Activated T-helper 2 cell treated with anti-CD3 and anti-CD28 coated beads, Interferon-gamma antibody, Interleukin-2, Interleukin-4, amounts not matched to agents 10 μg/mL and 5 μg/mL and 100 μg/mL, durations not matched to agents 14 hours and 24 hours and 36 hours (primary cell): ENCODE data around the gene AGGF1. TPM values are rescaled to one million over a fixed set of nuclear protein-coding genes. Genes with fewer than 3 reads are reported as not detected.
A peak's percentile ranks its signal among the peaks of the same experiment; 100 is the strongest.

Source experiments
- DNase-seq: peaks from one replicate; pipeline ENCODE4 v3.0.0; 2021; ENCODE audit warnings: low spot score
- H3K27ac Mint-ChIP-seq: one replicate; pipeline ENCODE4 v1.8.0; 2021; ENCODE audit warnings: mixed read lengths
- H3K27me3 Mint-ChIP-seq: one replicate; pipeline ENCODE4 v1.8.0; 2021; ENCODE audit warnings: low read depth, mixed read lengths
- H3K36me3 Mint-ChIP-seq: one replicate; pipeline ENCODE4 v1.8.0; 2021; ENCODE audit warnings: low read depth, mixed read lengths
- H3K4me1 Mint-ChIP-seq: one replicate; pipeline ENCODE4 v1.8.0; 2021; ENCODE audit warnings: low read depth, mixed read lengths
- H3K4me3 Mint-ChIP-seq: one replicate; pipeline ENCODE4 v1.8.0; 2021; ENCODE audit warnings: low read depth, mild to moderate bottlenecking, moderate library complexity, mixed read lengths
- H3K9me3 Mint-ChIP-seq: one replicate; pipeline ENCODE4 v1.8.0; 2021; ENCODE audit warnings: mixed read lengths
- intact Hi-C: fragments of 100-400 bp; cut with micrococcal nuclease; formaldehyde crosslinking; loops from one replicate; pipeline ENCODE4 v1.15.1; 2023
- total RNA-seq: library from RNA; stranded (reverse); gene quantifications from 2 replicates; pipeline ENCODE4 v1.2.3, GENCODE V29; 2022

The AGGF1 gene
- total RNA-seq, 1 donor from 2014 or later, result 28.2 TPM

GRCh38 chr5:77008413-77008812 is 21.8 kb upstream of the AGGF1 start:
- no peak for DNase-seq
- intact Hi-C loops, result no loop called here
- H3K9me3 Mint-ChIP-seq, result no peaks in the 10 kb centered on the region
- no peaks in the 10 kb centered on the region for H3K36me3 Mint-ChIP-seq
- peaks cover 9% of the 10 kb centered on the region for H3K4me1 Mint-ChIP-seq
- no peak overlapping the region for H3K27ac Mint-ChIP-seq
- no peak overlapping the region for H3K4me3 Mint-ChIP-seq
- H3K27me3 Mint-ChIP-seq, result peaks cover 32% of the 10 kb centered on the region

- Mint-ChIP-seq H3K9me3 (no peaks in the 10 kb centered on the region), H3K36me3 (no peaks in the 10 kb centered on the region), H3K4me3 (no peak overlapping the region), H3K27me3 (peaks cover 20% of the 10 kb centered on the region), H3K4me1 (peaks cover 9% of the 10 kb centered on the region), H3K27ac (no peak overlapping the region)
- intact Hi-C loops, result no loop called here
- DNase-seq, result no peak
These were observed 20.0 kb upstream of the AGGF1 start for GRCh38 chr5:77010243-77010642.

- no peak for DNase-seq
- no peaks in the 10 kb centered on the region for H3K9me3 Mint-ChIP-seq
- no peaks in the 10 kb centered on the region for H3K36me3 Mint-ChIP-seq
- no peak overlapping the region for H3K27ac Mint-ChIP-seq
- peaks cover 15% of the 10 kb centered on the region for H3K27me3 Mint-ChIP-seq
- peaks cover 9% of the 10 kb centered on the region for H3K4me1 Mint-ChIP-seq
- H3K4me3 Mint-ChIP-seq, result no peak overlapping the region
- intact Hi-C loops, result no loop called here
These were observed 18.7 kb upstream of the AGGF1 start for GRCh38 chr5:77011498-77011897.

GRCh38 chr5:77012601-77013000 is 17.6 kb upstream of the AGGF1 start:
- intact Hi-C loops, result no loop called here
- no peak for DNase-seq
- Mint-ChIP-seq H3K4me3 (no peak overlapping the region), H3K27me3 (peaks cover 8% of the 10 kb centered on the region), H3K36me3 (no peaks in the 10 kb centered on the region), H3K27ac (no peak overlapping the region), H3K4me1 (peaks cover 9% of the 10 kb centered on the region), H3K9me3 (no peaks in the 10 kb centered on the region)

GRCh38 chr5:77015938-77016569 is 14.2 kb upstream of the AGGF1 start:
- intact Hi-C loops, result loop anchor here (1.0 kb wide), 1 partner anchor 148 kb away; no protein-coding TSS in a partner anchor
- DNase-seq, result no peak
- H3K36me3 Mint-ChIP-seq, result no peaks in the 10 kb centered on the region
- peaks cover 17% of the 10 kb centered on the region for H3K27me3 Mint-ChIP-seq
- H3K9me3 Mint-ChIP-seq, result no peaks in the 10 kb centered on the region
- H3K4me1 Mint-ChIP-seq, result peaks cover 12% of the 10 kb centered on the region
- H3K27ac Mint-ChIP-seq, result no peak overlapping the region
- no peak overlapping the region for H3K4me3 Mint-ChIP-seq

- Mint-ChIP-seq H3K36me3 (no peaks in the 10 kb centered on the region), H3K27me3 (peaks cover 17% of the 10 kb centered on the region), H3K27ac (no peak overlapping the region), H3K4me3 (no peak overlapping the region), H3K9me3 (no peaks in the 10 kb centered on the region), H3K4me1 (peaks cover 12% of the 10 kb centered on the region)
- intact Hi-C loops, result loop anchor here (1.0 kb wide), 1 partner anchor 149 kb away; no protein-coding TSS in a partner anchor
- DNase-seq, result no peak
These were observed 13.2 kb upstream of the AGGF1 start for GRCh38 chr5:77016962-77017361.

- Mint-ChIP-seq H3K27me3 (peaks cover 22% of the 10 kb centered on the region), H3K4me1 (peaks cover 9% of the 10 kb centered on the region), H3K9me3 (no peaks in the 10 kb centered on the region), H3K27ac (no peak overlapping the region), H3K4me3 (no peak overlapping the region), H3K36me3 (no peaks in the 10 kb centered on the region)
- intact Hi-C loops, result no loop called here
- no peak for DNase-seq
These were observed 12.5 kb upstream of the AGGF1 start for GRCh38 chr5:77017668-77018067.

GRCh38 chr5:77022511-77023417 is 7.4 kb upstream of the AGGF1 start:
- Mint-ChIP-seq H3K27me3 (peaks cover 25% of the 10 kb centered on the region), H3K27ac (no peak overlapping the region), H3K4me3 (no peak overlapping the region), H3K4me1 (peaks cover 6% of the 10 kb centered on the region), H3K9me3 (peaks cover 14% of the 10 kb centered on the region), H3K36me3 (no peaks in the 10 kb centered on the region)
- DNase-seq, result no peak
- intact Hi-C loops, result no loop called here

GRCh38 chr5:77024490-77024889 is 5.7 kb upstream of the AGGF1 start:
- Mint-ChIP-seq H3K36me3 (peaks cover 14% of the 10 kb centered on the region), H3K27ac (no peak overlapping the region), H3K4me3 (no peak overlapping the region), H3K27me3 (peaks cover 17% of the 10 kb centered on the region), H3K9me3 (peaks cover 32% of the 10 kb centered on the region), H3K4me1 (peaks cover 6% of the 10 kb centered on the region)
- intact Hi-C loops, result no loop called here
- DNase-seq, result no peak

- intact Hi-C loops, result no loop called here
- H3K4me3 Mint-ChIP-seq, result peak overlapping the region; percentile 39
- H3K27ac Mint-ChIP-seq, result no peak overlapping the region
- no peak for DNase-seq
- peaks cover 7% of the 10 kb centered on the region for H3K27me3 Mint-ChIP-seq
- H3K4me1 Mint-ChIP-seq, result peaks cover 21% of the 10 kb centered on the region
- peaks cover 39% of the 10 kb centered on the region for H3K9me3 Mint-ChIP-seq
- H3K36me3 Mint-ChIP-seq, result peaks cover 34% of the 10 kb centered on the region
These were observed 1.4 kb upstream of the AGGF1 start for GRCh38 chr5:77028631-77029375.

GRCh38 chr5:77029376-77029885 is 773 bp upstream of the AGGF1 start:
- intact Hi-C loops, result no loop called here
- Mint-ChIP-seq H3K27ac (peak overlapping the region; percentile 92), H3K27me3 (peaks cover 7% of the 10 kb centered on the region), H3K4me3 (peak overlapping the region; percentile 98), H3K4me1 (peaks cover 21% of the 10 kb centered on the region), H3K36me3 (peaks cover 37% of the 10 kb centered on the region), H3K9me3 (peaks cover 39% of the 10 kb centered on the region)
- no peak for DNase-seq

- intact Hi-C loops, result loop anchor here (2.0 to 10.0 kb wide), 4 partner anchors 45 to 627 kb away; partner anchors contain the start of genes IQGAP2 and WDR41
- no peak for DNase-seq
- Mint-ChIP-seq H3K4me1 (peaks cover 22% of the 10 kb centered on the region), H3K4me3 (peak overlapping the region; percentile 98), H3K36me3 (peaks cover 57% of the 10 kb centered on the region), H3K9me3 (peaks cover 26% of the 10 kb centered on the region), H3K27me3 (no peaks in the 10 kb centered on the region), H3K27ac (peak overlapping the region; percentile 20)
These were observed 1.7 kb downstream of the AGGF1 start for GRCh38 chr5:77031891-77032290.
